ENCODE data around the gene TCAIM.

The TCAIM gene

DNA sequence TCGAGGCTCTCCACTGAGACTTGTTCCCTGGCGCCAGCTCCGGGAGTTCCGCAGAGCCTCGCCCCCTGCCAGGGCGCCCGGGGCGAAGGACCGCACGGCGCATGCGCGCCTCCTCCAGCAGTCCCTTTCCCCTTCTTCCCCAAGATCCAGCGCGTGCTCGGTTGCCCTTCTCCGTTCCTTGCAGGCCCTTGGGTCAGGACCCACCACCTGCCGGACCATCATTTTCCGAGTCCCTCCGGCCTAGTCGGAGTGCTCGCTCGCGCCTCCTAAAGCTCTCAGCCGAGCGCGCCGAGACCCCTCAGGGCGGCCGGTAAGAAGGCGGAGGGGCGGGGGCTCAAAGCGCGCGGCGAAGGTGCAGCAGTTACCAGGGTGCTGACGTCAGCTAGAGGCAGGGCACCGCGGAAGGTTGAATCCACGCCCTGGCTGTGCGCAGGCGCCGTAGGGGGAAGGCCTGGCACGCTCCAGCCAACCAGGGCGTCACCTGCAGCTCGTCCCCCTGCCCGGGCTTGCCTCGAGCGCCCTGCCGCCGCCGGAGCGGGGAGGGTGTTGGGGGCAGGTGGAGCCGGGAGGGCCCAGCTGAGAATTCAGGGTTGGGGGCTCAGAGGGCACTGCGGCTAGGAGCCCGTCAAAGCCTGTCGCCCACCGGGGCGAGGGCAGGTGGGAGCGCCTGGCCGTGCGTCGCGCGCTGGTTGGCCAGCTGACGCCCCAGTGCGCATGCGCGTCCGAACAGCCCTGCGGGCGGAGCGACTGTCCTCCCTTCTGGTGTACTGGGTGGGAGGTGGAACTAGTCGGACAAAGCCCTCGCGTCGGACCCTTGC lies at the start of gene TCAIM:
Gene TCAIM (plus strand): TSS at position 757 of the 818 bp plus-strand sequence. CDS start 16,017 bp downstream, outside the sequence.
- H3K9me3 Mint-ChIP-seq, result no peaks in the 10 kb centered on the region
- peaks cover 4% of the 10 kb centered on the region for H3K27me3 Mint-ChIP-seq
- peaks cover 26% of the 10 kb centered on the region for H3K4me1 Mint-ChIP-seq
- peak within 1 kb of the TSS; percentile 98 for H3K27ac Mint-ChIP-seq
- no peaks in the 10 kb centered on the region for H3K36me3 Mint-ChIP-seq
- H3K4me3 Mint-ChIP-seq, result peak within 1 kb of the TSS; percentile 99

DNA sequence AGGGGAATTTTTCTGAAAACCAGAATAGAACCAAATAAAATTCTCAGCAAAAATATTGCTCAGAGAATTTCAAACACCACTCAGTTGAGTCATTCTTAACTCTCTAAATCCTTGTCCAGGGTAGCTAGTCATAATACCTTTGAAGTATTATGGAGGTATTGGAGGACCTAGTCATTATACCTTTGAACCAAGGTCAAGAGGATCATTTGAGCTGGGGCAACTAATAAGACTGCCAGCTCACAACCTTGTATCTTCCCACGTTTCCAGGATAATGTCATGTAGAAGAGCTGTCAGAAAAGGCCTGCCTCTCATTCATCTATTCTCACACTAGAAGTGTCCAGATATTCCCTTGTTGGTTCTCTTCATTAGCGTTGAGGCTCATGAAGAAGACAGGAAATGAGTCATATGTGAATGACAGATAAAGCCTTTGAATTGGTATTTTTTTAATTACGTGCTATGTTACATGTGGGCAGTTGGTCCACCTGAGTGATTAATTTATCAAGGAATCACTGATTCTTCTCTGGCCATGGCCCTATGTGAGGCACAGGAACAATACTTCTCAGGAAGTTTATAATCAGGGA lies 48.6 kb upstream of the TCAIM start:
- H3K9me3 Mint-ChIP-seq, result no peaks in the 10 kb centered on the region

DNA sequence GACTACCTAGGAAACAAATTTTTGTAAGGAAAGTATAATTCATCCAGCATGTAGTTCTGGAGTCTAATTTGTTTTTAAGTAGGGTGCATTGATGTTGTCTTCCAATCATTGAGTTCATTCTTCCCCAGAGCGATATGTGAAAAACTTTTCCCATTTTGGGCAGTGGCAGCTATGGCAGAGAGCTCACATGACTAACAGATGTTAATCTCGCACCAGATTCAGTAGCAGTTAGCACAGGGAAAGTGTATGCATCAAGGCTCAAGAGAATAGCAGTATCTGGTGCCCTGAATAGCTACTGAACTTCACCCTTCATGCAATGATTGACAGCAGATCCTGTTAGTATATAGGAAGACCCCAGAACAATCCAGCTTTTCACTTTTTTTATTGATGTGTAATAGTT lies 46.3 kb upstream of the TCAIM start:
- Mint-ChIP-seq H3K36me3 (no peaks in the 10 kb centered on the region), H3K27ac (no peak overlapping the region), H3K27me3 (peaks cover 21% of the 10 kb centered on the region), H3K4me3 (no peak overlapping the region), H3K4me1 (no peaks in the 10 kb centered on the region), H3K9me3 (no peaks in the 10 kb centered on the region)

More for the DNA sequence above, 48.6 kb upstream of the TCAIM start:
- H3K36me3 Mint-ChIP-seq, result no peaks in the 10 kb centered on the region
- peaks cover 12% of the 10 kb centered on the region for H3K27me3 Mint-ChIP-seq
- no peaks in the 10 kb centered on the region for H3K4me1 Mint-ChIP-seq
- no peak overlapping the region for H3K4me3 Mint-ChIP-seq
- no peak overlapping the region for H3K27ac Mint-ChIP-seq

DNA sequence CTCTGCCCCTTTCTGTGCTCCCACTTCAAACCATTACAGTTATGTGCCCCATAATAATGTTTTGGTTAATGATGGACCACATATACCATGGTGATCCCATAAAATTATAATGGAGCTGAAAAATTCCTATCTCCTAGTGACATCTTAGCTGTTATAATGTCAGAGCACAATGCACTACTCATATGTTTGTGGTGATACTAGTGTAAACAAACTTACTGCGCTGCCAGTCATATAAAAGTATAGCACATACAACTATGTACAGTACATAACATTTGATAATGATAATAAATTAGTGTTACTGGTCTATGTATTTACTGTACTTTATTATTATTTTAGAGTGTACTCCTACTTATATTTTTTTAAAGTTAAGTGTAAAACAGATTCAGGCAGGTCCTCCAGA lies 45.6 kb upstream of the TCAIM start:
- Mint-ChIP-seq H3K4me3 (no peak overlapping the region), H3K4me1 (no peaks in the 10 kb centered on the region), H3K36me3 (no peaks in the 10 kb centered on the region), H3K27ac (no peak overlapping the region), H3K27me3 (peaks cover 20% of the 10 kb centered on the region), H3K9me3 (no peaks in the 10 kb centered on the region)

DNA sequence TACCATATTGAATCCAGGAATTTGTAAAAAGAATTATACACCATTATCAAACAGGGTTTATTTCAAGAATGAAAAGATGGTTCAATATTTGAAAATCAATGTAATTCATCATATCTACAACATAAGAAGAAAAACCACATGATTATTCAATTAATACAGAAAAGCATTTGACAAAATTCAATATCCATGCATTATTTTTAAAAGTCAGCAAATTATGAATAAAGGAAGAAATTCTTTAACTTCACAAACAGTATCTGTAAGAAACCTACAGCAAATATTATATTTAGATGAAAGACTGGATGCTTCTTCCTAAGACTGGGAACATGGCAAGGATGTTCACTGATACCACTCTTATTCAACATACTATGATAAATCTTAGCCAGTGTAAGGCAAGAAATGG lies 41.3 kb upstream of the TCAIM start:
- H3K4me1 Mint-ChIP-seq, result no peaks in the 10 kb centered on the region
- no peaks in the 10 kb centered on the region for H3K36me3 Mint-ChIP-seq
- H3K27ac Mint-ChIP-seq, result no peak overlapping the region
- H3K4me3 Mint-ChIP-seq, result no peak overlapping the region
- H3K9me3 Mint-ChIP-seq, result no peaks in the 10 kb centered on the region
- H3K27me3 Mint-ChIP-seq, result peaks cover 13% of the 10 kb centered on the region

DNA sequence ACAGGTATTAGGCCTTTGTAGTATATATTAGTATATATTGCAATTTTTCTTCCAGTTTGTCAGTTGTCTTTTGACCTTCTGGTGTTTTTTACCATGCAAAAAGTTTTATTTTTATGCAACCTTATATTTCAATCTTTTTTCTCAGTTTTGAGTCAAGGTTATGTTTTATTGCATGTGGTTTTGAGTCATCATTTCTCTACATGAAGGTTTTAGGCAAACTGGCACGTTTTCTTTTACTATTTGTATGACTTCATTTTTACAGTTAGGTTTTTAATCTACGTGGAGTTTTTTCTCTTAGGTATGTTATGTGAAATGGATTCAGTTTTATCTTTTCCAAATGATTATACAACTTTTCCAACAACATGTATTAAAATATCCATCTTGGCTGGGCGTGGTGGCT lies 36.8 kb upstream of the TCAIM start:
- Mint-ChIP-seq H3K4me1 (no peaks in the 10 kb centered on the region), H3K4me3 (no peak overlapping the region), H3K9me3 (no peaks in the 10 kb centered on the region), H3K36me3 (no peaks in the 10 kb centered on the region), H3K27ac (no peak overlapping the region), H3K27me3 (peaks cover 7% of the 10 kb centered on the region)

GRCh38 chr3:44309500-44309899 lies 29.1 kb upstream of the TCAIM start:
- Mint-ChIP-seq H3K36me3 (no peaks in the 10 kb centered on the region), H3K27ac (no peak overlapping the region), H3K27me3 (peaks cover 9% of the 10 kb centered on the region), H3K9me3 (no peaks in the 10 kb centered on the region), H3K4me1 (no peaks in the 10 kb centered on the region), H3K4me3 (no peak overlapping the region)

GRCh38 chr3:44318891-44319311 lies 19.7 kb upstream of the TCAIM start:
- Mint-ChIP-seq H3K4me1 (no peaks in the 10 kb centered on the region), H3K36me3 (no peaks in the 10 kb centered on the region), H3K27me3 (peaks cover 4% of the 10 kb centered on the region), H3K4me3 (no peak overlapping the region), H3K9me3 (no peaks in the 10 kb centered on the region), H3K27ac (no peak overlapping the region)

DNA sequence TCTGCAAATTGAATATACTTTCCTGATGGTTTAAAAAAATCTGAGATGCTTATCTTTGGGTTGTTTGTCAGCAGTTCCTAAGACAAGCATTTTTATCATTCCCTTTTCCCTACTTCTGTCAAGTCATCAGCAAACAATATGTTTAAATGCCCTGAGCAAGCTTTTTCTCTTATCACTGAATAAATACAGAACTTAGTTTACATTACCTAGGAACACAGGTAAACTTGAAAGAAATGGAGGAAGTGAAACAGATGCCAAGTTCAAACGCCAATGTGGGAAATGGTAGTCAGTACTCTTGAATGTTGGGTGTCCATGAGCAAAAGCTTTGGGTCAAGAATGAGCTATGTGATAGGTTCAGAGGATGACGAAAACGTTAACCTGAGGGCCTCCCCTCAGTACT lies 17.2 kb upstream of the TCAIM start:
- H3K4me1 Mint-ChIP-seq, result no peaks in the 10 kb centered on the region
- H3K36me3 Mint-ChIP-seq, result peaks cover 2% of the 10 kb centered on the region
- H3K27ac Mint-ChIP-seq, result no peak overlapping the region
- peaks cover 7% of the 10 kb centered on the region for H3K27me3 Mint-ChIP-seq
- no peak overlapping the region for H3K4me3 Mint-ChIP-seq
- no peaks in the 10 kb centered on the region for H3K9me3 Mint-ChIP-seq

DNA sequence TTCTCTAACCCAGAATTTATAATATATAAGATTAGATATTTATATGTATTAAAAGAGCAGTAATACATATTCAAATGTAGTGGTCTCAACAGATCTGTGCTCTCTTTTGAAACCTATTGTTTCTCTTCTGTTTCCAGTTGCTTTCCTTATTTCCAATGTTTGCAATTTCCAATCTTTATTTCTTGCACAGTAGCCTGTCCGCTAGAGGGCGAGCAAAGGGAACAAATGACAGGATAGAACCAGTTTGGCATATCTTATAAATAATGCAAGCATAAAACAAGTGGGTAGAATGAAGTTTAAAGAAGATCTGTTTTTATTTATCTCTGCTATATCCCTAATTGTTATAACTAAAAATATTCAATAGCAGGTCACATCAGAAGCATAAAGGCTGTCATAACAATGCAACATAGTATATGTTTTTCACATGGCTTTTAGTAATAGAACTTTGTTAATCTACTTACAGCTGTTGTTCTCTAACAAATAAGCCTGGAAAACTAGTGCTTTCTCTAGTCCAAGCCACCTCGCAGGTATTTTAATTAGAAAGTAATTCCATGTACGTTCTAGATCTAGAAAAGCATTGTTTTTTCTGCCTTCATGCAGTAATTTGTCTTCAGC lies 15.1 kb upstream of the TCAIM start:
- Mint-ChIP-seq H3K36me3 (peaks cover 2% of the 10 kb centered on the region), H3K27ac (no peak overlapping the region), H3K27me3 (peaks cover 7% of the 10 kb centered on the region), H3K9me3 (no peaks in the 10 kb centered on the region), H3K4me3 (no peak overlapping the region), H3K4me1 (no peaks in the 10 kb centered on the region)

DNA sequence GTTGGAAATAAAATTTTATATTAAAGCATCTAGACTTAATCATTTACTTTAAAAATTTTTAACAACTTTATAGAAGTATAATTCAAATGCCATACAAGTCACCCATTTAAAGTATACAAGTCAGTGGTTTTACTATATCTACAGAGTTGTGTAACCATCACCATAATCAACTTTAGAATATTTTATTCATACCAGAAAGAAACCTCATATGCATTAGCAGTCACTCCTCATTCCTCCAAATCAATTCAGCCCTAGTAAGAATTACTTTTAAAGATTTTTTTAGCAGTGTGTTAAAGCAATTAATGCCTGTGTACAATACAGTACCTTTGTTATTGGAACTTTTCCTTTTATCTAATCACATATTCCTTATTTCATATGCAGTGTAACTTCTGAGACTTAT lies 14.0 kb upstream of the TCAIM start:
- H3K4me1 Mint-ChIP-seq, result no peaks in the 10 kb centered on the region
- peaks cover 5% of the 10 kb centered on the region for H3K27me3 Mint-ChIP-seq
- H3K27ac Mint-ChIP-seq, result no peak overlapping the region

DNA sequence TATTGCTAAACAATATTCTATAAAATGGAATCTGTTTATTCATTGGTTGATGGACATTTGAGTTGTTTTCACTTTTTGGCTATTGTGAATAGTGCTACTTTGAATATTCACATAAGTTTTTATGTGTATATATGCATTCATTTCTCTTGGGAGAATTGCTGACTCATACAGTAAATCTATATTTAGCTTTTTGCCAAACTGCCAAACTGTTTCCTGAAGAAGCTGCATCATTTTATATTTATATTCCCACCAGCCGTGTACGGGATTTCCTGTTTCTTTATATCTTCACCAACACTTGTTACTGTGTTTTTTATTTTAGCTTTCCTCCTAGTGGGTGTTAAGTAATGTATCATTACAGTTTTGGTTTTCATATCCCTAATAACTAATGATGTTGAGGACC lies 12.5 kb upstream of the TCAIM start:
- no peak overlapping the region for H3K27ac Mint-ChIP-seq
- no peak overlapping the region for H3K4me3 Mint-ChIP-seq
- peaks cover 6% of the 10 kb centered on the region for H3K27me3 Mint-ChIP-seq
- H3K4me1 Mint-ChIP-seq, result no peaks in the 10 kb centered on the region
- no peaks in the 10 kb centered on the region for H3K9me3 Mint-ChIP-seq
- peaks cover 2% of the 10 kb centered on the region for H3K36me3 Mint-ChIP-seq

More for the DNA sequence above, 14.0 kb upstream of the TCAIM start:
- no peaks in the 10 kb centered on the region for H3K9me3 Mint-ChIP-seq
- H3K36me3 Mint-ChIP-seq, result peaks cover 2% of the 10 kb centered on the region
- no peak overlapping the region for H3K4me3 Mint-ChIP-seq

DNA sequence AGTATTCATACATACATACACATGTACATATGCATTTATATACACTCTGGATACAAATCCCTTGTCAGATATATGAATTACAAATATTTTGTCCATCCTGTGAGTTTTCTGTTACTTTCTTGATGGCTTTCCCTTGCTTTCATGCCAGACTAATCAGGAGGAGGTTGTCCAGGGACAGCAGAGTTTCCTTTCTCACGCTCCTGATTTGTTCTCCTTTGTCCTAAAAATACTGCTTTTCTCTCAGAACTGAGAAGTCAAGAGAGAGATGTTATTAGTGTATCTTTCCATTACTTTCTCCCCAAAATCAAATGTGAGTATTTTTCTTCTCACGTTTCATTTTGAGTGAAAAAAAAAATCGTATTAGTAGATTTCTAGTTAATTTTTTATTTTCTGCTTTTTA lies 12.1 kb upstream of the TCAIM start:
- H3K36me3 Mint-ChIP-seq, result peaks cover 2% of the 10 kb centered on the region
- peaks cover 6% of the 10 kb centered on the region for H3K27me3 Mint-ChIP-seq
- H3K9me3 Mint-ChIP-seq, result no peaks in the 10 kb centered on the region
- H3K4me1 Mint-ChIP-seq, result no peaks in the 10 kb centered on the region
- H3K4me3 Mint-ChIP-seq, result no peak overlapping the region
- H3K27ac Mint-ChIP-seq, result no peak overlapping the region

DNA sequence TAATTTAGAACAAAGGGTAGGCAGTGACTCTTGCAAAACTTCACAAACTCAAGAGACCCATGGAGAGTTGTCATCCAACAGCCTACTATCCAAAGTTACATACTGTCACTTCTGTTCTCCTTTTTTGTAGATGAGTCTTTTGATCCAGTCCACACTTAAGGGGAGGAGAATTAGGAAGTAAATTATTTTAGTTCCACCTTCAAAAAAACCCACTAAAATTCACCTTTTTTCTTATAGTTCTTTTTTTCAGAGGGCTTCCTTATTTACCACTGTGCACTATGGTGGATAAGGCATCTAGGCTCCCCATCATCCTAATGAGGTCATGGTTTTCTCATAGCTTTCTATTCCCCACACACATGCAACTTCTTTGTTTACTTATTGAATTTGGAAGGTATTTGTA lies 8.6 kb upstream of the TCAIM start:
- no peak overlapping the region for H3K4me3 Mint-ChIP-seq

DNA sequence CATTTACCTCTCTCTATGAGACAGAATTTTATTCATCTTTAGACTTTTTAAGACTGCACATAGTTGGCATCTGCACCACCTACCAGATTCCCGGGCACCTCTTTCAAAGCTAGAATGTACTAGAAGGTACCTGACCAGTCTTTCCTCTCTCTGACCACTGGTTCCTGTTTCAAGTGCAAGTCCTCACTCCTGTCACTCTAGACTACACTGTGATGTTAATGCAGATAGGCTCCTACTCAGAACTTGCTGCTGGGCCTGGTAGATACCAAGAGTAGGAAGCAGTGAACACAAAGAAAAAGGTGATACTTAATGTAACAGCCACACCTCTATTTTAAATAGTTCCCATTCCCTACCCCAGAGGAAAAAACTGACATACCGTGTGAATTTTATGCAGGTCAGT lies 8.1 kb upstream of the TCAIM start:
- H3K36me3 Mint-ChIP-seq, result peaks cover 2% of the 10 kb centered on the region
- H3K27ac Mint-ChIP-seq, result no peak overlapping the region
- H3K27me3 Mint-ChIP-seq, result peaks cover 12% of the 10 kb centered on the region
- H3K4me1 Mint-ChIP-seq, result no peaks in the 10 kb centered on the region
- H3K9me3 Mint-ChIP-seq, result no peaks in the 10 kb centered on the region
- no peak overlapping the region for H3K4me3 Mint-ChIP-seq

More for the DNA sequence above, 8.6 kb upstream of the TCAIM start:
- Mint-ChIP-seq H3K27me3 (peaks cover 14% of the 10 kb centered on the region), H3K36me3 (peaks cover 2% of the 10 kb centered on the region), H3K4me1 (no peaks in the 10 kb centered on the region), H3K9me3 (no peaks in the 10 kb centered on the region), H3K27ac (no peak overlapping the region)

GRCh38 chr3:44334326-44334725 lies 4.2 kb upstream of the TCAIM start:
- H3K36me3 Mint-ChIP-seq, result no peaks in the 10 kb centered on the region
- H3K4me1 Mint-ChIP-seq, result peaks cover 12% of the 10 kb centered on the region
- no peak overlapping the region for H3K4me3 Mint-ChIP-seq
- no peak overlapping the region for H3K27ac Mint-ChIP-seq
- H3K27me3 Mint-ChIP-seq, result peaks cover 9% of the 10 kb centered on the region
- H3K9me3 Mint-ChIP-seq, result no peaks in the 10 kb centered on the region

All from activated naive CD4-positive, alpha-beta T cell treated with anti-CD3 and anti-CD28 coated beads, Interleukin-2, amount 50 U/mL, for 24 hours (primary cell).